ENCODE data around the gene WASL.
A peak's percentile ranks its signal among the peaks of the same experiment; 100 is the strongest.
"Not testable (repeated sequence)": the region's sequence is repeated elsewhere in the genome, so short reads cannot be mapped to it uniquely, and the experiment has no call there.

The WASL gene

DNA sequence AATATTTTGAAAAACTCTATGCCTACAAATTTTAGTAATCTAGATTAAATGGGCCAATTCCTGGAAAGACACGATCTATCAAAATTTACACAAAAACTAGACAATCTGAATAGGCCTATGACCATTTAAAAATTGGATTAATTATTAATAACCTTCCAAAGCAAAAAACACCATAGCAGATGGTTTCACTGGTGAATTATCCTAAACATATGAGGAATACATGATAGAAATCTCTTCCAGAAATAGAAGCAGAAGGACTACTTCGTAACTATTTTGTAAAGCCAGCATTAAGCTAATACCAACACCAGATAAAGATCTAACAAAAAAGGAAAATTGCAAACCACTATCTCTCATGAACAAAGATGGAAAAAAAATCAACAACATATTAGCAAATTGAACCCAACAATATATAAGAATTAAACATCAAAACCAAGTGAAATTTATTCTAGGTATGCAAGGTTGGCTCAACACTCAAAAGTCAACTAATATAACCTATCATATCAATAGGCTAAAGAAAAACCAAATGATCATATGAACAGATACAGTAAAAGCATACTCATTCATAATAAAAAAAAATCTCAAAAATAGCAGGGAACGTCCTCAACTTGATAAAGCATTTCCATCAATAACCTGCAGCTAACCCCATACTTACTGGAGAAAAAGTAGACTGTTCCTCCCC, 16.3 kb downstream of the WASL start:
- no peak for DNase-seq (ENCODE audit: low spot score)

DNA sequence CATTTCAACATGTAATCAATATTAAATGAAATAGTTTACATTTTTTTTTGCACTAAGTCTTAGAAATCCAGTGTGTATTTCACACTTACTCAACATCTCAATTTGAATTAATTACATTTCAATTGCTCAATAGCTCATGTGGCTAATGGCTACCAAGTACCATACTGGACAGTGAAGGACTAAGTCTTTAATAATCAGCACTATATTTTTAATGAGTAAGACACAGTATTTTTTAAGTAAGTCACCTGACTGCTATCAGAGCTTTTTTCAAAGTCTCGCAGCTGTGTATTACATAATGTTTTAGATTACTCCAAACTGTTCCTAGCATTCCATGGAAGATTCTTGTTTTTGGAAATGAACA, 19.6 kb downstream of the WASL start:
- DNase-seq (ENCODE audit: low spot score), result no peak

DNA sequence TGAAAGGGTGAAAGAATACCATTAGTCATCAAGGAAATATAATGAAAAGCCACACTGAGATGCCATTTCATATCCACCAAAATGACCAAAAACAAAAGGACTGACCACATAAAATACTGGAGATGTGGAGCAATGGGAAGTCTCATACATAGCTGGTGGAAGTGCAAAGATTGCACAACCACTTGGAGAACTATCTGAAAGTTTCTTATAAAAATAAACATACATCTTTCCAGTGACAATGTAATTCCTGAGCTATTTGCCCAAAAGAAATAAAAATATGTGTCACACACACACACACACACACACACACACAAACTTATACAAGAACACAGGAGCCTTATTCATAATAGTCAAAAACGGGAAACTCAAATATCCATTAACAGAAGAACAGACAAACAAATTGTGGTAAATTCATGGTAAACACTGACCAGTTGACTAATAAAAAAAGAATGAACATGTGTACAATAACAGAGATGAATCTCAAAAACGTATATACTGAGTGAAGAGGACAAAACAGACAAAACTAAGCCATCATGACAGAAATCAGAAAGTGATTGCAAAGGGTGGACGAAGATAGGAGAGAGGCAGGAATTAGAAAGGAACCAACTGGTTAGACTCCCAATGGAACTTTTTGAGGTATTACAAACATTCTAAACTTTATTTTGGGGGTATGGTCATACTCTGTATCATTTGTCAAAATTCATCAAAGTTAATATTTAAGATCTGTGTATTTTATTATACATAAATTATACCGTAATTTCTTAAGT, 21.5 kb downstream of the WASL start:
- peak; percentile 24 for DNase-seq (ENCODE audit: low spot score)

DNA sequence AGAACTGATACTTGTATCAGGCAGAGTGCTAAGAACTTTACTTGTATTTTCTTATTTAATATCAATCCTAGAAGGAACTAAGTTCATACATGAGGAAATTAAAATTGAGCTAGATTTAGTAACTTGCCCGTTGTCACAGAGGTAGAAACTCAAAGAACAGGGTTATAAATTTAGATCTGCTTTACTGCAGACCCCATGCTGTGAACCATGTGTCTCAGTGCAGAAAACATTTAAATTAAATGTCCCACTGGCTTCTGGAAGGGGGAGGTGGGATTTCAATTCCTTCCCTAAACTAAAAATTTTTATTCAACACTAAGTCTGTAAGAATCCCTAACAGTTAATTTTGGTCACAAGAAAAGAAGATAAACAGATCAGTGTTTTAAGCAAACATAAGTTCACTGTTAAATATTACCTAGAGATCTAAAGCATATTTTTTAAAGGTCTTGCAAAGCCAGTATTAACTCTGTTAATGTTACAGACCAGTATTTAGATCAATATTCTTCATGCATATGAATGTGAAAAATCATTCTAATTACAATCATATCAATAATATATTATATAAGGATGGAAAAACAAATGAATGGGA, 23.1 kb downstream of the WASL start:
- DNase-seq (ENCODE audit: low spot score), result no peak

DNA sequence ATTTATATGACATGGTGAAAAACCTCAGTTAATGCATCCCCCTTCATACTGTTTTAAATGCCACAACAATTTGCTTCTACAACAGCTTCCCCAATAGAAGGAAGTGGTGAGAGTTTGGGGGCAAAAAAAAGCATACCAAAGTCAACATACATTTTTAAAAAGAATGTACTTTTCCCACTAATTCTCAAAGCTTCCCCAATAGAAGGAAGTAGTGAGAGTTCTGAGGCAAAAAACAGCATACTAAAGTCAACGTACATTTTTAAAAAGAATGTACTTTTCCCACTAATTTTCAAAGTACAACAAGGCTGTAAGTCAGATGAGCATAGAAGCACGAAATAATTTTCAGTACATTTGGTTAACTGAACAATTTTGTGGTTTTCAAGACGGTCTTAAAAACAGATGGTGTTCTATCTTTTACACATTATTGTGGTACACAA, 24.0 kb downstream of the WASL start:
- DNase-seq (ENCODE audit: low spot score), result no peak

- no peak for DNase-seq (ENCODE audit: low spot score)
These were observed 24.9 kb downstream of the WASL start for GRCh38 chr7:123723913-123724312.

DNA sequence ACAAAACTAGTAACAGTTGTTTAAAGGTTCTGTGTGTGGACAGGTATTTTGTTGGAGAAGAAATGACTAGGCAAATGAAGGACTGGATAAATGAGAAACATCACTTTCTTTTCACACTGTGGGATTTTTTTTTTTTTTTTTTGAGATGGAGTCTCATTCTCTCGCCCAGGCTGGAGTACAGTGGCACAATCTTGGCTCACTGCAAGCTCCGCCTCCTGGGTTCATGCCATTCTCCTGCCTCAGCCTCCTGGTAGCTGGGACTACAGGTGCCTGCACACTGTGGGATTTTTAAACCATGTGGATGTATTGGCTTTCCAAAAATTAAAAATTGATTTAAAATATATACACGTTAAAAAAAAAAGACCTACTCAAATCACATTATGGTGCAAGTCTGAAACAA, 28.3 kb downstream of the WASL start:
- DNase-seq (ENCODE audit: low spot score), result not testable (repeated sequence)

GRCh38 chr7:123719197-123719721, 29.5 kb downstream of the WASL start:
- no peak for DNase-seq (ENCODE audit: low spot score)

DNA sequence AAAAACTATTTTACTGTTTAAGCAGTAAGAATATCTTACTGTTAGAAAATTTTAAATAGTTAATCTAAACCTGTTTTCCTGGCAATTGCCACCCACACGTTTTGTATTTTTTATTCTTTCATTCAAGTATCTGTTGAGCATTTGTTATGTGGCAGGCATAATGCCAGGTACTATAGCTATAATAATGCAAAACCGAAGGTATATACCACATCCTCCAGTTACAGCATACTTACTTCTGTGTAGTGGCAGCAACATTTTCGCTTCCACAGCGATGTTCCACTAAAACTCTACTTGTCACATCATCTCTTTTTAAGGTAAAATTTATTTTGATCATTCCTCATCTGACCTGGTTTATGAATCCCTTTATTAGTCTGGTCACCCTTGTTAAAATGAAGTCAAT, 30.0 kb downstream of the WASL start:
- DNase-seq (ENCODE audit: low spot score), result no peak

GRCh38 chr7:123717689-123718088, 31.1 kb downstream of the WASL start:
- DNase-seq (ENCODE audit: low spot score), result no peak

DNA sequence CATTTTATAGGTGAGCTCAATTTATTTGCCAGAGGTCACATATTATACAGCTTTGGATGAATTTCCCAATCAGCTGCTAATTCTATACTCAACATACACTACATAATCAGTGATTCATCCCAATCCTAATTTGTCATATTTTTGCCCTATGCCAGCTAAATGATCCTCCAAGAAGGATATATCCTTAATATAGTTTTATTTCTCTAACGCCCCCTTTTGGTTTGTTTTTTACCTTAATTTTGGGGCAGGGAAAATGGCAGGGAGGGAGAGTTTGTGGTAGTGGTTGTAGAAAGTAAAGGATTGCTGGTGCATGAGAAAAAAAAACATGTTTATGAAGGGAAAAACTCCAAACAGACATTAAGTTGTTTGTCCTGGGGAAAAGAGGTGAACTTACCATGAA, 31.9 kb downstream of the WASL start:
- no peak for DNase-seq (ENCODE audit: low spot score)

GRCh38 chr7:123715799-123716198, 33.0 kb downstream of the WASL start:
- DNase-seq (ENCODE audit: low spot score), result no peak

DNA sequence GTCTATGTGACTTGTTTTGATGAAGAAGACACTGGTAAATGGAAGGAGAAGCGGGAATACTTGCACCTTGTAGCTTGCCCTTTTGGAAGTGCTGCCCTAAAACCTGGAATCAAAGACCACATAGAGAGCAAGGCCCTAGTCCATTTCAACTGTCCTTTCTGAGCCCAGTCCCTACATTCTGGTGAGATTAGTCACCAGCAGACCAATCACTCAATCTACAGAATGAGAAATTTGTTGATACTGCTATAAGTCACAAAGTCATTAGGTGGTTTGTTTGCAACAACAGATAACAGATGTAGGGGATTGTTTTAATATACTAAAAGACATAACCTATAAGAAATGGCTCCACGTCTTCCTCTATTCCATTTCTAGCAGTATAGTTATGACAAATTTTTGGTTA, 33.6 kb downstream of the WASL start:
- peak; percentile 8 for DNase-seq (ENCODE audit: low spot score)

- DNase-seq (ENCODE audit: low spot score), result no peak
These were observed 34.3 kb downstream of the WASL start for GRCh38 chr7:123714296-123715080.

DNA sequence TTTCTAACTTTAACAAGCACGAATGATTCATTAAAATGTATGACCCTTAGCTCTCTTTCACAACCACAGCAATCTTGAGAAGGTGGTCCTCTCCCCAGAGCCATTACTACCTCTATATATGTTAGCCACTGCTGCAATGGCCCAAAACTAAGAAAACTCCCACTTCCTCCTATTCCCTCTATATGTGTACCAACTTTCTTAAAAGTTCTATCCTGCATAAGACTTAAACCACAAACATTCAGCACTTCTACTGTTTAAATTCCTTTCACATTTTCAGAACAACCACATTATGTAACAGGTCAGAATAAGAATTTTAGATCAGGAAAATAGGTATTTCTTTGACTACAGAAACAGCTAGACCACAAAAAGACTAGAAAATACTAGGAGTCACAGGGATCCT, 36.2 kb downstream of the WASL start:
- DNase-seq (ENCODE audit: low spot score), result no peak

- no peak for DNase-seq (ENCODE audit: low spot score)
These were observed 36.9 kb downstream of the WASL start for GRCh38 chr7:123711832-123712293.

- no peak for DNase-seq (ENCODE audit: low spot score)
These were observed 38.1 kb downstream of the WASL start for GRCh38 chr7:123710683-123711082.

GRCh38 chr7:123709525-123709924, 39.3 kb downstream of the WASL start:
- DNase-seq (ENCODE audit: low spot score), result no peak

DNA sequence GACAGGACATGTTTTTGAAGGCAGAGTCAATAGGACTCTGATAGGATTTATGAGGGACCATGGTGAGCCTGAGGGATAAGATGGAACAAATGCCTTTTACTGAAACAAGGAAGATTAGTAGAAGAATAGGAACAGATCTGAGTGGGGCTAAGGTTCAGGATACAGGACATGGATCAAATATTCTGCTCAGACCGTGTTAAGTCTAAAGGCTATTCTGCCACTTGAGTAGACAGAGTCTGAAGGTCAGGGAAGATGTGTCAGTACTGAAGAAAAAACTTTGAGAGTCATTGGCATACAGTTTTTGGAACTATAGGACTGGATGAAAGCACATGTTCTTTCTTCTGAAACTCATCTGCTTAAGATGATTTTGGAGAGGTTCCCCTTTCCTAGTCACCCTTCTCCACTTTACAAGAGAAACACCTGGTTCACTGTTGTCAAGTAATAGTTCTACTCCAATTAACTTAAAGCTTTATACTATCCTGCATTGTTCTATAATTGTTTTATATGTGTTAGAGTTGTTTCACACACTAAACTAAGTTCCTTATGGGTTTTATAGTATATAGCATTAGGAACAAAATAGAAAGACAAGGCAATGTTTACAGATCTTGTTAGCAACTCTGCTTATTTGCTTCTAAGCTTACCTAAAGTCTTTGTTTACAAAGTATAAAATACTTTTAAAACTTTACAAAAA, 43.4 kb downstream of the WASL start:
- no peak for DNase-seq (ENCODE audit: low spot score)

DNA sequence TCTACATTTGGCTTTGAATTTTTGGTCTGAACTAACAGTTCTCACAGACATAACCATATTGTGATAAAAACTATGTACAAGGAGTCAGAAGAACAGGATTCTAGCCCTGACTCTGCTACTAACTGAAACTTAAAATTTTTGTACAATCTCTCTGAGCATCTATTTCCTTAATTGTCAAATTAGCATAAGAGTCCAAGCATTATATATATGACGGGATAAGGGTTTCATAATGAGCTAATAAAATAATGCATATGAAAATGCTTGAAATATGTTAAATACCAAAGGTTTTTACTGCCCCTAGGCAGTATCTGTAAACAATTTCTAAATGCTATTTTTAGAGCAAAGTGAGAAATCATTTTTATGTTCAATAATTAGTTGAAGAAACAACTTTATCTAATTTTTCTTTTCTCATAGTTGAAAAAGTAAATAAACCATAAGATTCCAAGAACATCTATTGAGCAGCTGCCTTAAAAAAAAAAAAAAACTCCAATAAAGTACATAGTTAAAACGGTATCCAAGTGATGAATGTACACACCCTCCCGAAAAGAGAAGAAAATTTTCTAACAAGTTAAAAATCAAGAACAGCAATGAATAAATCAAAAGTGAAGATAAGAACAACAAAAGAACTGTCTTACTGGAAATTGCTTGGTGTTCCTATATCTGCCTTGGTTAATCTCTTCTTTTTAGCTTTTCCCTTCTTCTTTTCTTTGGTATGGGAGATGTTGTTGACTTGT, 52.7 kb downstream of the WASL start:
- DNase-seq (ENCODE audit: low spot score), result no peak

DNA sequence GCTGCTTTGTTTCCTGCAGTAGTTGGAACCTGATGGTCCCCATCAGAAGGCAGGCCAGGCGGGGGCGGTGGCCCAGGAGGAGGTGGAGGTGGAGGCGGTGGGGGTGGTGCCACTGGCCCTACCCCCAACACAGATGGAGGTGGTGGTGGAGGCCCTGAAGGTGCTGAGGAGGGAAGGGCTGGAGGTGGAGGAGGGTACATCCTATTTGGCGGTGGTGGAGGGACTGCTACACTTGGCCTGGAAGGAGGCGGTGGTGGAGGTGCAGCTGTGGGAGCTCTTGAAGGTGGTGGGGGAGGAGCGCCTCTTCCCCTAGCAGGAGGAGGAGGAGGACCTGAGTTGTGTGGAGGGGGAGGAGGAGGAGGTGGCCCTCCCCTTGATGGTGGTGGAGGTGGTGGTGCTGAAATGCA, 56.3 kb downstream of the WASL start:
- no peak for DNase-seq (ENCODE audit: low spot score)

Data from SW480 (cell line).